Measurements from ENCODE around the gene NUDT14. TPM values are rescaled to one million over a fixed set of nuclear protein-coding genes. Genes with fewer than 3 reads are reported as not detected.

Gene NUDT14
- total RNA-seq, 2 donors from 2014 or later: 10.8 to 15.4 TPM

DNA sequence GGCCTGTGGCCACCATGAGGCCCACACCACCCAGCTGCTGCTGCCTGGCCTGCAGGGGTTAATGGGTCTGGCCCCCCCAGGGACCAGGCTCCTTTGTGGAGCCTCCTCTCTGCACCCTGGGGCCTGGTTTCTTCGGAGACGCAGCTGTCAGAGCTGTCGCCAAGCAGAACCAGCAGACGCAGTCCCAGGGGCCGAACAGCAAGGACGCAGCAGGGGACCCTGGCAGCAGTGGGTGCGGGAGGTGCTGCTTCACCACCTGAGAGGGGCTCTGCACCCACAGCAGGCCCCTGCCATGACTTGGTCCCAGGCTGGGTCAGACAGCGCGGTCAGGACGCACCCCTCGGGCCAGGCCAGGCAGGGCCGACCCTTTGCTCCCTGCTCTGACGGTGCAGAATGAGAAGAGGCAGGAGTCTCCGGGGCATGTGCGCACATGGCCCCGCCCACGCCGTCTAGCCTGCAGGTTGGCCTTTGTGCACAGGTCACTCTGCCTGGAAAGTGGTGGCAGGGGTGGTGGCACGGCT is 43.0 kb downstream of the NUDT14 start:
- H3K4me3 Mint-ChIP-seq: no peak overlapping the region
- H3K4me1 Mint-ChIP-seq: no peaks in the 10 kb centered on the region
- DNase-seq: no peak
- H3K9me3 ChIP-seq (ENCODE audit: control insufficient read depth, low read length, poor library complexity, severe bottlenecking): no peaks in the 10 kb centered on the region
- peaks cover 14% of the 10 kb centered on the region for H3K27me3 Mint-ChIP-seq
- H3K27ac Mint-ChIP-seq: no peak overlapping the region
- no peaks in the 10 kb centered on the region for H3K36me3 Mint-ChIP-seq (ENCODE audit: low read depth)
- no peak for ATAC-seq

DNA sequence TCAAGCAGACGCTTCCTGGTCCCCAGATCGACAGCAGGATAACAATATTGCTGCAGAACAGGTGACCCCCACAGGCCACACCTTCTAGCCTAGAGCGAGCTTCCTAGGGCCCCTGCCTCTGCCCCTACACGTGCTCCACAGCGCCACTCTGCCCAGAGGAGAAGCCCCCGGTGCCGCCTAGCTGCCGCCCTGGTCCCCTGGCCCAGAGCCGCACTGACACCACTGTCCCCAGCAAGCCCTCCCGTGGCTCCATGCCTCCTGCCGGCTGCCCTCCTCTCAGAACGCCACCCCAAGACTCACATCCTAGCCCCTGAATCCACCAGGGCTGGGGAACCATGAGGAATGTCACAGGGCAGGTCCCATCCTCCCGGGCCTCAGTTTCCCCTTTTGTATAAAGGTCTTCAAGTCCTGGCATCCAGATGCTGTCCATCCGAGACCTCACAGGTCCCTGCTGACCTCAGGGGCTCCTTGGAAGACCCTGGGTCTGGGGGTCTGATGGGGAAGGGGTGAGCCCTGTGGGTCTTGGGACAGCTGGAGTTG is 43.6 kb downstream of the NUDT14 start:
- no peaks in the 10 kb centered on the region for H3K9me3 ChIP-seq (ENCODE audit: control insufficient read depth, low read length, poor library complexity, severe bottlenecking)
- Mint-ChIP-seq H3K4me3 (no peak overlapping the region), H3K36me3 (ENCODE audit: low read depth) (no peaks in the 10 kb centered on the region), H3K27me3 (peaks cover 14% of the 10 kb centered on the region), H3K27ac (no peak overlapping the region), H3K4me1 (no peaks in the 10 kb centered on the region)
- ATAC-seq (no peak), DNase-seq (no peak)

DNA sequence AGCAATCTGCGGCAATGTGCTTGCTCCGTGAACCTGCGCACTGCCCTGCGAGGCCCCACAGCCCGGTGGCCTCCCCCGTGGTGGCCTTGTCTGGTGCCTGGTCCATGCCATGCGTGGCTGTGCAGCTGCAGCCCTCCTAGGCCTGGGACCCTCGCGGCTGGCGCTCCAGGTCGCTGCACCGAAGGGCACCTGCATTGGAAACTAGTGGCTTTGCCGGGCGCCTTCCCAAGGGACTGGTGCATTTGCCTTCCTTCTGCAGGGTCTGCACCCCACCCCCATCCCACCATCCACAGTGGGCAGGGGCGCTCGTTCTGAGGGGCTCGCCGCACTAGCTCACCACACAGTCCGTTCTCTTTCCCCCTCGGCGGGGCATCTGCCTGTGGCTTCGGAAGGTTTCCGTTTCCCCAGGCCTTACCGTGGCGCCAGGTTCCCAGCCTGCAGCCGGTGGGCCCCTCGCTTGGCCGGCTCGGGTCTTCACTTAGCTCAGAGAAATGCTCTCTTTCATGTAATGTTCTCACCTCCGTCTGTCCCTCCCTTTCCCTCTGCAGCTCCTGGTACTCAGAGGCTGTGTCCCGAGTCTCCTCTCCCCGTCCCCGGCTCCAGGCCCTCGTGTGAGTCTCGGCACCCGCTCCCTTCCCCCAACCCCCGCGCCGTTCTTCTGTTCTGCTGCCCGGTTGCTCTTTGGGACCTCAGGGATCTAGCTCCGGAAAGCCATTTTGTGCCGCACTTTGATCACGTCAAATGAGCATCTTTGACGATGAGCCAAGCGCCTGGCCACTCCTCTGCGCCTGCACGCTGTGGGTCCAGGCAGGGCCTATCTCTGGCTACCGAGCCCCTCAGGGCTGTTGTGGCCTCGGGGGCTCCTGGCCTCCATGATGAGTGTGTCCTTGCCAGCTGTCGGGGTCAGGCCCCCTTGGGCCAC is 44.5 kb downstream of the NUDT14 start:
- DNase-seq: no peak
- Mint-ChIP-seq H3K27ac (no peak overlapping the region), H3K4me1 (no peaks in the 10 kb centered on the region), H3K36me3 (ENCODE audit: low read depth) (no peaks in the 10 kb centered on the region), H3K27me3 (peaks cover 14% of the 10 kb centered on the region), H3K4me3 (no peak overlapping the region)
- no peak for ATAC-seq
- no peaks in the 10 kb centered on the region for H3K9me3 ChIP-seq (ENCODE audit: control insufficient read depth, low read length, poor library complexity, severe bottlenecking)

DNA sequence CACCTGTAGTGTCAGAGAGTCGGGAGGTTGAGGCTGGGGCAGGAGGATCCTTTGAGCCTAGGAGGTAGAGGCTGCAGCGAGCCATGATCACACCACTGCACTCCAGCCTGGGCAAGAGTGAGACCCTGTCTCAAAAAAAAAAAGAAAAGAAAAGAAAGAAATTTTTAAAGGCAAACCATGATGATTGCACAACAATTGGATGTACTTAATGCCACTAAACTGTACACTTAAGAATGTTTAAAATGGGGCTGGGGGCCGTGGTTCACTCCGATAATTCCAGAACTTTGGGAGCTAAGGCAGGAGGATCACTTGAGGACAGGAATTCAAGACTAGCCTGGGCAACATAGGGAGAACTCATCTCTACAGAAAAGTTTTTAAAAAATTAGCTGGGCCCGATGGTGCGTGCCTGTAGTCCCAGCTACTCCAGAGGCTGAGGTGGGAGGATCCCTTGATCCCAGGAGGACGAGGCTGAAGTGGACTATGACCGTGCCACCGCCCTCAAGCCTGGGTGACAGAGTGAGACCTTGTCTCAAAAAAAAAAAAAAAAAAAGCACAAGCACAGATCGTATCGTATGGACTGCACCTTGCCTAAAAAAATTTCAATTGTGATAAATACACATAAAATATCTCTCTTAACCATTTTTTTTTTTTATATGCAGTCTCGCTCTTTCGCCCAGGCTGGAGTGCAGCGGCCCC is 45.3 kb downstream of the NUDT14 start:
- Mint-ChIP-seq H3K36me3 (ENCODE audit: low read depth) (no peaks in the 10 kb centered on the region), H3K27ac (no peak overlapping the region), H3K4me3 (no peak overlapping the region), H3K27me3 (peaks cover 14% of the 10 kb centered on the region), H3K4me1 (no peaks in the 10 kb centered on the region)
- ATAC-seq (no peak), DNase-seq (no peak)
- no peaks in the 10 kb centered on the region for H3K9me3 ChIP-seq (ENCODE audit: control insufficient read depth, low read length, poor library complexity, severe bottlenecking)

DNA sequence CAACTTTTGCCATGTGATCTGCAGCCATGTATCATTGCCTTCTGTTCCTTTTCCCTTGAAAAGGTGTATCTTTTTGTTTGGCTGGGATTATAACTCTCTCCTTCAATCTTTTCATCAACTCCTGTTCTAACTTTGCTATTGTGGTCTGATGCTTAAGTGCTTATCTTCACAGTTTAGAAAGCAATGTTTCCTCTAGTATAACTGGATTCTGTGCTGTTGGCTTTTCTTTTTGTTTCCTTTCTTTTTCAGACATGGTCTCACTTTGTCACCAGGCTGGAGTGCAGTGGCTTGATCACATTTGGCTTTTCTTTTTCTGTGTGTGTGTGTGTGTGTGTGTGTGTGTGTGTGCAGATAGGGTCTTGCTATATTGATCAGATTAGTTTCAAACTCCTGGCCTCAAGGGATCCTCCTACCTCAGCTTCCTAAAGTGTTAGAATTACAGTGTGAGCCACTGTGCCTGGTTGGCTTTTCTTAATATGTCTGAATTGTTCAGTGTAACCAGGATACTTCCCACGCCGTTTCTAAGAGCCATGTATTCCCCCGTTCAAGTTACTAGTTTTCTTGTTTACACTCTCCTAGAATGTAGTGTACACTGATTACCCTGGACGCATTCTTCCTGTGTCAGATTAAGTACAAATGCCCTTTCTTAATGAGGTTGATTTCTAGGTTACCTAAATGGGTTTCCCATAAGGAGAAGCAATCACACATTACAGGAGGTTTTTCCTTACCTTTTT is 48.0 kb downstream of the NUDT14 start:
- no peak overlapping the region for H3K27ac Mint-ChIP-seq
- H3K4me3 Mint-ChIP-seq: no peak overlapping the region
- H3K36me3 Mint-ChIP-seq (ENCODE audit: low read depth): no peaks in the 10 kb centered on the region
- ATAC-seq (no peak), DNase-seq (no peak)
- no peaks in the 10 kb centered on the region for H3K4me1 Mint-ChIP-seq
- peaks cover 14% of the 10 kb centered on the region for H3K27me3 Mint-ChIP-seq
- H3K9me3 ChIP-seq (ENCODE audit: control insufficient read depth, low read length, poor library complexity, severe bottlenecking): no peaks in the 10 kb centered on the region

DNA sequence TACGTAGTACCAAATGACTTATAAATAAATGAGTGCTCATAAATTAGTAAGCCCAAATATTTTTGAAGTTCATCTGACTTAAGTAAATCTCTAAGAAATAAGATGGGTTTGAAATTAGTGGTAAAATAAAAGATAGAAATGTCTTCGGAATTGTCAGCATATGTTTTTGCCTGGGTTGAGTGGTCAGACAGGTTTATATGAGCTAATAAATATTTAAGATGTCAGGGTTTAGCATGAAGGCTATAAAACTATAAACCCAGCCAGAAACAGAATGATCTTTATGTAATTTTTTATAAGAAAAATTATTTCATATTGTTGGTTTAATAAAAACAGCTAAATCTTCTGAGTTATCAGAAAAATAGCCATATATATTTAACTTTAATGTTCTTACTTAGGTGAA is 49.9 kb downstream of the NUDT14 start:
- Mint-ChIP-seq H3K27ac (no peak overlapping the region), H3K4me1 (peaks cover 2% of the 10 kb centered on the region), H3K4me3 (no peak overlapping the region), H3K36me3 (ENCODE audit: low read depth) (no peaks in the 10 kb centered on the region), H3K27me3 (peaks cover 21% of the 10 kb centered on the region)
- ATAC-seq: no peak
- no peaks in the 10 kb centered on the region for H3K9me3 ChIP-seq (ENCODE audit: control insufficient read depth, low read length, poor library complexity, severe bottlenecking)
- no peak for DNase-seq

DNA sequence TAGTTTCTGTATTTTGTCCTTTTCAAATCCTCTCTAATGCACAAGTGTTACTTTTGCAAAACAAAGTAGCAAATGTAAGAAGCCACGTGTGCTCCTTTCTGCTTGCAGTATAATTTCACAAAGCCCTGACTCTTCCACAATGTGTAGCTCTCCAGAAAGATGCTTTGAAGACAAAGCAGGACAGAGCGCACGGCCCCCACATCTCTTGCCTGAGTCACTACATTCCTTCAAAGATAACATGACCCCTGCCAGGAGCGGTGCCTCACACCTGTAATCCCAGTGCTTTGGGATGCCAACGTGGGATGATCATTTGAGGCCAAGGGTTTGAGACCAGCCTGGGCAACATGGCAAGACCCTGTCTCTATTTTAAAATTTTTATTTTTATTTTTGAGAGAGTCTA is 53.1 kb downstream of the NUDT14 start:
- no peaks in the 10 kb centered on the region for H3K36me3 Mint-ChIP-seq (ENCODE audit: low read depth)
- ATAC-seq (no peak), DNase-seq (no peak)
- peaks cover 28% of the 10 kb centered on the region for H3K27me3 Mint-ChIP-seq
- no peak overlapping the region for H3K4me3 Mint-ChIP-seq
- H3K27ac Mint-ChIP-seq: no peak overlapping the region
- H3K9me3 ChIP-seq (ENCODE audit: control insufficient read depth, low read length, poor library complexity, severe bottlenecking): no peaks in the 10 kb centered on the region
- H3K4me1 Mint-ChIP-seq: peaks cover 7% of the 10 kb centered on the region

DNA sequence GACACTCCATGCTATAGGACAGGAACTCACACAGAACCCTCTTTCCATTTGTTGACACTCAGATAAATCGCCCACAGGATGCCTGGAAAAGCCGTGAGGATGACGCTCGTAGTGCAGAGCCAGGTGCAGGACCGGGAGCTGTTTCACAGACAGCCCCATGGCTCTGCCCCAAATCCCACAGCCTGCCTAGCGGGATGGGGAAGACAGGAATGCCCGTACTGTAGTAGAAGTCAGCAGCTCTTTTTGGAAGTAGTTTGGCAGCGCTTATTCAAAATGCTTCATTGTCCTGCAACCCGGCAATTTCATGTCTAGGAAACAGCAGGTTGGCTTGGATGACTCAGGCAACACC is 54.2 kb downstream of the NUDT14 start:
- H3K4me3 Mint-ChIP-seq: no peak overlapping the region
- no peaks in the 10 kb centered on the region for H3K9me3 ChIP-seq (ENCODE audit: control insufficient read depth, low read length, poor library complexity, severe bottlenecking)
- H3K27ac Mint-ChIP-seq: no peak overlapping the region
- H3K4me1 Mint-ChIP-seq: peaks cover 7% of the 10 kb centered on the region
- no peak for DNase-seq
- H3K27me3 Mint-ChIP-seq: peaks cover 33% of the 10 kb centered on the region
- H3K36me3 Mint-ChIP-seq (ENCODE audit: low read depth): no peaks in the 10 kb centered on the region
- no peak for ATAC-seq

DNA sequence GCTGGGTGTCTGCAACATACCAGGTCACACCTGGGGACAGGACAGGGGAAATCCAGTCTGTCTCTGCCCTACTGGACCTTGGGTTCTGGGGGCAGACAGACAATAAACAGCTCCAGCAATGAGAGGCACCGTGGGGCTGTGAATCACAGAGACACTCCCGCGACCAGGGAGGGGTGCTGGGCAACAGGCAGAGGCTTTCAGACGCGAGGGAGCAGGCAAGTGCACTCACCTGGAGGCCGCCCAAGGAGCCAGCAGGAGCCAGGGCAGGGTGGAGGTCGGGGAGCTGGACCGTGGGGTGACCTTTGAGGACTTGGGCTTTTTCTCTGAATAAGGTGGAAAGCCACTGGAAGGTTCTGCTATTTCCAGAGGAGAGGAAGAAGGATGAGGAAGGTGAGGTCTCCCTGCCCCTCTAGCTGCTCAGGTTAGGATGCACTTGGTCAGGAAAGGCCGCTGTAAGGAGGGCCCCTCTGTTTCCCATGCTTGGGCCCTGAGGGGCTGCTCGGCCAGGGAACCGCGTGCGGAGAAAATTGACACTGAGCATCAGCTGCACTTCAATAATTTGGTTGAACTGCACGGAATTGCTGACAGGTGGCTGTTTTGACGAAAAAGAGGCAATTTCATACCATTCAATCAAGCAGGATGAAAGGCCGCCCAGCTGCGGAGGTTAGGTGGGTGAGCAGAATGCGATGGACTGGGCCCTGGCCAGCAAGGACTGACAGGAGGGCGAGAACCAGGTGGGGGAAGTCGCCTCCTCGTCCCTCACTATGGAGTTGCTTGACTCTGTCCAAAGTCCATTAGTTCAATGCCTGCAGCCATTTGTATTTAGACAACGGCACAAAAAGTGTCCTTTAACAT is 54.8 kb downstream of the NUDT14 start:
- Mint-ChIP-seq H3K36me3 (ENCODE audit: low read depth) (no peaks in the 10 kb centered on the region), H3K27ac (no peak overlapping the region), H3K27me3 (peaks cover 35% of the 10 kb centered on the region), H3K4me1 (peaks cover 7% of the 10 kb centered on the region), H3K4me3 (no peak overlapping the region)
- ATAC-seq (no peak), DNase-seq (no peak)
- H3K9me3 ChIP-seq (ENCODE audit: control insufficient read depth, low read length, poor library complexity, severe bottlenecking): peaks cover 2% of the 10 kb centered on the region

DNA sequence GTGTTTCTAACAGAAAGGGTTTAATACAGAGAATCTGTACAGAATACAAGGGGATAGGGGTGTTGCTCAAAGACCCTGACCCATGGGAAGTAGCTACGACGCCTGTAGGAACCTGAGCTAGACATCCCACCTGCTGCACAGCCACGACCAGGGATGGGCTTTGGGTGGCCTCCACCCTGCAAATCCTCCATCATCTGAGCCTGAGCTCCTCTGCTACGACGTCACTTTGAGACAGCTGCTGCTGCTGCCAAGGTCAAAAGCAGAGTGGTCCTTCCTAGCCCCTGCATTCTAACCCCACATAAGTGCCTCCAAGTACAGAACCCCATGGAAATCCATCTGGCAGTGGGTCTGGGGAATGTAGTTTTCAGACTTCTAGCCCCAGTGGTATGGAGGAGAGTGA is 56.3 kb downstream of the NUDT14 start:
- Mint-ChIP-seq H3K4me1 (peaks cover 7% of the 10 kb centered on the region), H3K36me3 (ENCODE audit: low read depth) (peaks cover 2% of the 10 kb centered on the region), H3K27me3 (peaks cover 47% of the 10 kb centered on the region), H3K4me3 (peak overlapping the region; percentile 33), H3K27ac (no peak overlapping the region)
- ATAC-seq (no peak), DNase-seq (no peak)
- peaks cover 8% of the 10 kb centered on the region for H3K9me3 ChIP-seq (ENCODE audit: control insufficient read depth, low read length, poor library complexity, severe bottlenecking)

DNA sequence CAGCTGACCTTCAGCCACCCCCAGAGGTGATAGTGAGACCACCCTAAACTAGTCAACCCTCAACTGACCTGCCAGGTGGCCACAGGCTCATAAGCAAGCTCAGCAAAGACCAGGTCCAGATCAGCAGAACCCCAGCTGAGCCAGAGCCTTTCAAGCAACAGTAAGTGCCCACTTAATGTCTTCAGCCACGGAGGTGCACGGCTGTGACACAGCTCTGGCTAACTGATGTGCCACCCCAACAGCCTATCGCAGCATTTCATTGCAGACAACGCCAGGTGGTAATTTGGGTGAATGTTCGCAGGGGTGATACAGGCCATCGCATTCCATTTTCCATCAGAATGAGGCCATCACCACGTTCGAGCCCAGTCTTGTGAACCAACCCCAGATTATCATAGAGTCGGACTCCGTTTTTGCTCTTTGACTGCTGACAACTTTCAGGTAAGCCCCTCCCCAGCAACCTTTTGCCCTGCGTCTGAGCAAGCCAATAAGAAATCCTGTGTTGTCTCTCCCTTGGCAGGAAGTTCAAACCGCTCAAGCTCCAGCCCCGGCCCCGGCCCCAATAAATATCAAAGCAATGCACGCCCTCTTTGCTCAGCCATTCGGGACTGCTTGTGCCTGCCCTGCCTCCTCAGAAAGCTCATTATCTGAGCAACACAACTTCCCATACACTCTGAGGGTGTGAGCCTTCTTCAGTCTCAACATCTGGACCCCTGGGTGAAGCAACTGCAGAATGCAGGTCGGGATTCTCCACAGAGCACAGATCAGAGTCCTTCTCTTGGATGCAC is 56.9 kb downstream of the NUDT14 start:
- H3K27me3 Mint-ChIP-seq: peaks cover 53% of the 10 kb centered on the region
- H3K36me3 Mint-ChIP-seq (ENCODE audit: low read depth): peaks cover 2% of the 10 kb centered on the region
- ATAC-seq (no peak), DNase-seq (no peak)
- peaks cover 8% of the 10 kb centered on the region for H3K9me3 ChIP-seq (ENCODE audit: control insufficient read depth, low read length, poor library complexity, severe bottlenecking)
- H3K27ac Mint-ChIP-seq: no peak overlapping the region
- H3K4me3 Mint-ChIP-seq: peak overlapping the region; percentile 33
- peaks cover 7% of the 10 kb centered on the region for H3K4me1 Mint-ChIP-seq

All from T-helper 17 cell (primary cell).